ENCODE data around the gene SRP19. TPM values are rescaled to one million over a fixed set of nuclear protein-coding genes. Genes with fewer than 3 reads are reported as not detected.
A peak's percentile ranks its signal among the peaks of the same experiment; 100 is the strongest.
"Not testable (repeated sequence)": the region's sequence is repeated elsewhere in the genome, so short reads cannot be mapped to it uniquely, and the experiment has no call there.

The SRP19 gene
- polyA plus RNA-seq (ENCODE audit: insufficient read length) = 50.3 TPM

- DNase-seq = peak; percentile 97
Observed at GRCh38 chr5:112860929-112861637, at the start of gene SRP19. Gene SRP19 (plus strand): TSS chr5:112861287. CDS start chr5:112861377, 90 bp downstream.

GRCh38 chr5:112812549-112812948, 48.5 kb upstream of the SRP19 start:
- DNase-seq = no peak

- no peak for DNase-seq
Observed at GRCh38 chr5:112820246-112820645, 40.8 kb upstream of the SRP19 start.

GRCh38 chr5:112822456-112822855, 38.6 kb upstream of the SRP19 start:
- no peak for DNase-seq

GRCh38 chr5:112823181-112823580, 37.9 kb upstream of the SRP19 start:
- no peak for DNase-seq

- DNase-seq = no peak
Observed at GRCh38 chr5:112823656-112824055, 37.4 kb upstream of the SRP19 start.

- no peak for DNase-seq
Observed at GRCh38 chr5:112824197-112824596, 36.9 kb upstream of the SRP19 start.

- no peak for DNase-seq
Observed at GRCh38 chr5:112830378-112830777, 30.7 kb upstream of the SRP19 start.

GRCh38 chr5:112833971-112834370, 27.1 kb upstream of the SRP19 start:
- no peak for DNase-seq

GRCh38 chr5:112844489-112844888, 16.6 kb upstream of the SRP19 start:
- DNase-seq = no peak

GRCh38 chr5:112846556-112846955, 14.5 kb upstream of the SRP19 start:
- DNase-seq = no peak

- DNase-seq = no peak
Observed at GRCh38 chr5:112847306-112847705, 13.8 kb upstream of the SRP19 start.

GRCh38 chr5:112848116-112848811, 12.8 kb upstream of the SRP19 start:
- peak; percentile 11 for DNase-seq

GRCh38 chr5:112849912-112850311, 11.2 kb upstream of the SRP19 start:
- DNase-seq = no peak

GRCh38 chr5:112854651-112855050, 6.4 kb upstream of the SRP19 start:
- no peak for DNase-seq

GRCh38 chr5:112857866-112858265, 3.2 kb upstream of the SRP19 start:
- DNase-seq = no peak

GRCh38 chr5:112860571-112860928, 537 bp upstream of the SRP19 start:
- DNase-seq = not testable (repeated sequence)

- no peak for DNase-seq
Observed at GRCh38 chr5:112861638-112861985, 525 bp downstream of the SRP19 start.

- DNase-seq = no peak
Observed at GRCh38 chr5:112862085-112862484, 998 bp downstream of the SRP19 start.

- no peak for DNase-seq
Observed at GRCh38 chr5:112863549-112863948, 2.5 kb downstream of the SRP19 start.

- DNase-seq = no peak
Observed at GRCh38 chr5:112865128-112865527, 4.0 kb downstream of the SRP19 start.

- no peak for DNase-seq
Observed at GRCh38 chr5:112866739-112867138, 5.7 kb downstream of the SRP19 start.

- DNase-seq = no peak
Observed at GRCh38 chr5:112867411-112867810, 6.3 kb downstream of the SRP19 start.

GRCh38 chr5:112869948-112870347, 8.9 kb downstream of the SRP19 start:
- no peak for DNase-seq
